Naive B cell (primary cell): ENCODE data around the gene C1QL4. TPM values are rescaled to one million over a fixed set of nuclear protein-coding genes. Genes with fewer than 3 reads are reported as not detected.

Source experiments
- ATAC-seq, 2 donors: fragments of 150-1000 bp; cut with Tn5 transposase; 2 replicates each; pipeline ENCODE4 v1.10.0; 2021; ENCODE audit warnings: low read depth in 2 of 2, mild to moderate bottlenecking in 2 of 2, moderate library complexity in 2 of 2
- DNase-seq: peaks from one replicate; pipeline ENCODE4 v3.0.0; 2022
- H3K27ac Mint-ChIP-seq, 6 donors: one replicate each; pipeline ENCODE4 v1.8.0; 2020 to 2022; ENCODE audit warnings: mild to moderate bottlenecking in 6 of 6, mixed read lengths in 6 of 6, moderate library complexity in 5 of 6, inconsistent platforms in 2 of 6
- H3K27me3 Mint-ChIP-seq, 3 donors: one replicate each; pipeline ENCODE4 v1.8.0; 2021 to 2022; ENCODE audit warnings: mixed read lengths in 3 of 3, mild to moderate bottlenecking in 1 of 3
- H3K36me3 Mint-ChIP-seq, 2 donors: one replicate each; pipeline ENCODE4 v1.8.0; 2020 to 2022; ENCODE audit warnings: mixed read lengths in 2 of 2, inconsistent platforms in 1 of 2, mild to moderate bottlenecking in 1 of 2
- H3K4me1 Mint-ChIP-seq, 3 donors: one replicate each; pipeline ENCODE4 v1.8.0; 2020 to 2022; ENCODE audit warnings: mixed read lengths in 3 of 3, inconsistent platforms in 1 of 3, mild to moderate bottlenecking in 1 of 3, moderate library complexity in 1 of 3
- H3K4me3 Mint-ChIP-seq, 8 donors: one replicate each; pipeline ENCODE4 v1.8.0; 2020 to 2022; ENCODE audit warnings: mild to moderate bottlenecking in 8 of 8, mixed read lengths in 8 of 8, moderate library complexity in 8 of 8, inconsistent platforms in 2 of 8
- H3K9me3 Mint-ChIP-seq, 7 donors: one replicate each; pipeline ENCODE4 v1.8.0; 2020 to 2022; ENCODE audit warnings: mixed read lengths in 7 of 7, mild to moderate bottlenecking in 5 of 7, inconsistent platforms in 2 of 7, moderate library complexity in 1 of 7
- polyA plus RNA-seq, 6 donors: library from polyadenylated mRNA; unstranded; fragments of 300-500 nt; fragmentation: Illumina TruSeq; gene quantifications; one replicate each; pipeline ENCODE4 v1.2.3, GENCODE V29; 2021; ENCODE audit warnings: low read depth in 6 of 6

C1QL4 gene
- polyA plus RNA-seq, 6 donors from 2014 or later: not detected

DNA sequence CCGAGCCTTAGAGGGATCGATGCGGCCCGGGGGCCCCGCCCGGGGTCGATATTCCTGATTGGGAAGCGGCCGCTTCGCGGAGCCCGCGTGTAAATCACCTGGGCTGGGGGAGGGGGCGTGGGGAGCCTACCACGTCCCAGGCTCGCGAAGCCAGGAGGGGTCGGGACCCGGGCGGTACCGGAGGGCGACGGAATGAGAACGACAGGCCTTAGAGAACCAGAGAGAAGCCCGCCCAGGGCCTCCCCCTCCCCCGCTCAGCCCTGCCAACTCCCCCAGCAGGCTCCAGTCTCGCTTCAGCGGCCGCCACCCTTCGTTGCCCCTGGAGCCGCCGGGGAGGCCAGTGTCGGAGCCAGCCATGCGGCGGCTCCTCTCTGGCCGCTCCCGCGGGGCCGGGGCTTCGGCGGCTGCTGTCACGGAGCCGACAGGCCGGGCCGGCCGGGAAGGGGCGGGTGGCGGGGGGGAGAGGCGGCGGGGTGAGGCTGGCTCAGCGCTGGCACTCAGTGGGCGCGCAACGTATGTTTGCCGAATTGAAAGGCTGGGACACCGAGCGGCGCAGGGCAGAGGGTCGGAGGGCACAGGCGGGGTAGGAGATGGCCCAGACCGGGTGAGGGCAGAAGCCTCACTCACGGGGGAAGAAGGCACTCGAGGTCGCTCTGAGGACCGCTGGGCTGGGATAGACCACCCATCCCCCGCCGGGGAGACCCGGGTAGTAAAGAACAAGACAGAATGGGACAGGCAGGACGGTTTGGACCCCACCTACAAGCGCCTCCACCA, 8.2 kb upstream of the C1QL4 start:
- Mint-ChIP-seq H3K4me3 (peak overlapping the region; percentile 55 to 89 (median 80)), H3K9me3 (no peaks in the 10 kb centered on the region), H3K27me3 (peaks cover 34 to 77% (median 50%) of the 10 kb centered on the region in 3 donors), H3K4me1 (peaks cover 39 to 55% (median 52%) of the 10 kb centered on the region in 3 donors), H3K36me3 (peaks cover 0 to 7% of the 10 kb centered on the region in 2 donors), H3K27ac (peak overlapping the region in 2 of 6 donors; percentile 20 to 86)
- DNase-seq: no peak
- ATAC-seq: peak; percentile 24 to 40

DNA sequence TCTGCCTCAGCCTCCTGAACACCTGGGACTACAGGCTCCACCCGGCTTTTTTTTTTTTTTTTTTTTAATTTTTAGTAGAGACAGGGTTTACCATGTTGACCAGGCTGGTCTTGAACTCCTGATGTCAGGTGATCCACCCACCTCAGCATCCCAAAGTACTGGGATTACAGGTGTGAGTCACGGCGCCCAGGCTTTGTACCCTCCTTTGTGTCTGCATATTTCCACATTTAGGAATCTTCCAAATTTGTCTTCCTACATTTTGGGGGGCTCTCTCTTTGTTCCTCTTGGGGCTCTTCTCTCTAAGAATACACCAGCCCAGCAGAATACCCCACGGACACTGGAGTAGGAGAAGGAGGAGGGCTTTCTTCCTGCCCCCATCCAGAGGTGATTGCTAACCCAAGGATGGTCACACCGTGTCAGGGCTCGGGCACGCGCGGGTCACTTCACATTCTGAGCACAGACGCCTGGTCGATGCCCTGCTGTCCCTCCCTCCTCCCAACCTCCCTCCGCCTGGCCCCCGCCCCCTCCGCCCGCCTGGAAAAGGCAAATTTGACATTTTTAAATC, 7.6 kb upstream of the C1QL4 start:
- H3K36me3 Mint-ChIP-seq: peaks cover 0 to 7% of the 10 kb centered on the region in 2 donors
- ATAC-seq (no peak), DNase-seq (no peak)
- H3K27me3 Mint-ChIP-seq: peaks cover 39 to 77% (median 49%) of the 10 kb centered on the region in 3 donors
- H3K4me1 Mint-ChIP-seq: peaks cover 39 to 55% (median 52%) of the 10 kb centered on the region in 3 donors
- peak overlapping the region in 1 of 6 donors; percentile 28 for H3K27ac Mint-ChIP-seq
- peak overlapping the region in 7 of 8 donors; percentile 45 to 89 (median 69) for H3K4me3 Mint-ChIP-seq
- no peaks in the 10 kb centered on the region for H3K9me3 Mint-ChIP-seq

DNA sequence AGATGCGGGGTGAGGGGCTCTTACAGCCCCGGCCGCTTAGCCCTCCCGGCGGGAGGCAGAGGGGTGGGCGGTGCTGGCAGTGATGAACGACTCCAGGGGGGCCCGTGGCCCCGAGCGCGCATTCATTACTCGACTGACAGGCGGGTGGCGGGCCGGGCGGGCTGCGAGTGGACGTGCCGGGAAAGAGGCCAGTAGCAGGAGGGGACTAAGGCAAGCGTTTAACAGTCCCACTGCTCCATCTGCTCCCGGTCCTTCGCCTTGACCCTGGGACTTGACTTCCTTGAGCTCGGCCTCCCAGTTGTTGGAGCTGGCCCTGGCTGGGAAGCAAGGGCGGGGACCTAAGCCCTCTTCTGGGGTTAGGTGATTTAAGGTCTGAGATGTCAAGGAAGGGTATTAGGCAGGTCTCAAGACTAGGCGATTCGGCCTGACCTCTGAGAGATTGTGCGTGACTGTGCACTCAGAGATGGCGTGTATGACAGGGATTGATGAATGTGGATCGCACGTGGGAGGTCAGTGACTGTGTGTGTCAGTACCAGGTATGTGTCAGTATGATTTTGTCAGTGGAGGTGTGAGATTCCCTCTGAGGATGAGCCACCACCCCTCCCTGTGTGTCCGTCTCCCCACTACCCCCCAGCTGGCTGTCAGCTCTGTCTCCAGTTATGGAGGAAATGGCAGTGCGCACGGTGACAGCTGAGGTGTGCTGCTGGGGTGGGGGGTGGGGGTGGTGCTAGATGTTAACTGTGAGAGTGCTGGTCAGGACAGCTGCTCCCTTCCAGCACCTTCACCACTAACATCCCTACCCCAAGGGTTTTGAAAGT, 6.1 kb upstream of the C1QL4 start:
- Mint-ChIP-seq H3K4me3 (peak overlapping the region; percentile 74 to 93 (median 82)), H3K27ac (peak overlapping the region in 3 of 6 donors; percentile 5 to 59 (median 28)), H3K9me3 (no peaks in the 10 kb centered on the region), H3K27me3 (peaks cover 40 to 77% (median 52%) of the 10 kb centered on the region in 3 donors), H3K36me3 (peaks cover 0 to 7% of the 10 kb centered on the region in 2 donors), H3K4me1 (peaks cover 39 to 51% (median 50%) of the 10 kb centered on the region in 3 donors)
- no peak for DNase-seq
- no peak for ATAC-seq

DNA sequence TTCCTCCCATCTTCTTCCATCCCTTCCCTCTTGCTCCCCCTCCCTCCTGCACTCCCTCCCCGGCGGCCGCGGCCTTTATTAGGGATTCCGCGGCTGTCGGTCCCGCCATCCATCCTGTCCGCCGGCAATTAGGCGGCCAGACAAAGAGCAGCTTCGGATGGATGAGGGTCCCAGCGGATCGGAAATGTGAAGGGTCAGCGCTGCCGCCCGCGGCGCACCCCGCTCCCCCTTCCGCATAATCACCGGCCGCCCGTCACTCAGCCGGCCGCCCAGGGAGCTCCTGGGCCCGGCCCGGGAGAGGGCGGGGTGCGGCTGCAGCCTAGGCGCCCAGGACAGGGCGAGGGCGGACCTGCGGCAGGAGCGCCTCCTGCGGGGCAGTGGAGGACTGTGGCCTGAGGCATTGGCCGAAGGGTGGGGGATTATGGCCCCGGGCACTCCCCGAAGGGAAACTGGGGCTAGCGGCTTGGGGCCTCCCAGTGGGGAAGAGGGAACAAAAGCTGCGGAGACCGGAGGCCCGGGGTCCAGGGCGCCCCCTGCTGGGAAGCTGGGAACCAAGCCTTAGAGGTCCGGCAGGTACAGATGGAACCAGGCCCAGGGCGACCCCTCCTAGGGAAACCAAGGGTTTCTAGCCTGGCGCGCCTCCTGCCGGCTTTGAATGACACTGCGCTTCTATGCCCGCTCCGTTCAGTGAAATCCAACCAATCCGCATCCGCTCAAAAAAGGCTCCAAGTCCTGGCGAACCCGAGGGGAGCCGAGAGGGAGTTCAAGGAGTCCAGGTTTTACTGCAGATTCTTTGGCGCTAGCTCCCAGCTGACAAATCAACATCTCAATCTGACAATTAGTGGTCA, 5.3 kb upstream of the C1QL4 start:
- Mint-ChIP-seq H3K4me1 (peaks cover 41 to 52% (median 49%) of the 10 kb centered on the region in 3 donors), H3K27ac (peak overlapping the region in 2 of 6 donors; percentile 23 to 47), H3K36me3 (peaks cover 0 to 7% of the 10 kb centered on the region in 2 donors), H3K27me3 (peaks cover 44 to 77% (median 53%) of the 10 kb centered on the region in 3 donors), H3K4me3 (peak overlapping the region; percentile 74 to 93 (median 80)), H3K9me3 (no peaks in the 10 kb centered on the region)
- DNase-seq (peak; percentile 67), ATAC-seq (peak; percentile 67 to 69)

DNA sequence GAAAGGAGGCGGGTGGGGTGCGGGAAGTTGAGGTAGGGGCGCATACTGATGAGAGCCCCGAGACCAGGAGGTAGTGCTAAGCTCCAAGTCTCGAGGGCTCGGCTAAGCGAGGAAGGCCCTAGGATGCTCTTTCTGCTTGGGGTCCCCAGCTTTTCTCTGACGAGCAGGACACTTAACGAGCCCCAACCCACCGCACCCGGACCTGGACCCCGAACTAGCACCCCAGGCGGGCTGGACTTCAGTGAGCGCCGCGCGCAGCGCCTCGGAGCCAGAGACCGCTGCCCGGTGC, 4.7 kb upstream of the C1QL4 start:
- ATAC-seq: no peak
- Mint-ChIP-seq H3K4me3 (peak overlapping the region in 7 of 8 donors; percentile 15 to 93 (median 58)), H3K9me3 (no peaks in the 10 kb centered on the region), H3K27ac (no peak overlapping the region), H3K4me1 (peaks cover 41 to 51% (median 49%) of the 10 kb centered on the region in 3 donors), H3K36me3 (peaks cover 0 to 9% of the 10 kb centered on the region in 2 donors), H3K27me3 (peaks cover 45 to 77% (median 53%) of the 10 kb centered on the region in 3 donors)
- DNase-seq: no peak

DNA sequence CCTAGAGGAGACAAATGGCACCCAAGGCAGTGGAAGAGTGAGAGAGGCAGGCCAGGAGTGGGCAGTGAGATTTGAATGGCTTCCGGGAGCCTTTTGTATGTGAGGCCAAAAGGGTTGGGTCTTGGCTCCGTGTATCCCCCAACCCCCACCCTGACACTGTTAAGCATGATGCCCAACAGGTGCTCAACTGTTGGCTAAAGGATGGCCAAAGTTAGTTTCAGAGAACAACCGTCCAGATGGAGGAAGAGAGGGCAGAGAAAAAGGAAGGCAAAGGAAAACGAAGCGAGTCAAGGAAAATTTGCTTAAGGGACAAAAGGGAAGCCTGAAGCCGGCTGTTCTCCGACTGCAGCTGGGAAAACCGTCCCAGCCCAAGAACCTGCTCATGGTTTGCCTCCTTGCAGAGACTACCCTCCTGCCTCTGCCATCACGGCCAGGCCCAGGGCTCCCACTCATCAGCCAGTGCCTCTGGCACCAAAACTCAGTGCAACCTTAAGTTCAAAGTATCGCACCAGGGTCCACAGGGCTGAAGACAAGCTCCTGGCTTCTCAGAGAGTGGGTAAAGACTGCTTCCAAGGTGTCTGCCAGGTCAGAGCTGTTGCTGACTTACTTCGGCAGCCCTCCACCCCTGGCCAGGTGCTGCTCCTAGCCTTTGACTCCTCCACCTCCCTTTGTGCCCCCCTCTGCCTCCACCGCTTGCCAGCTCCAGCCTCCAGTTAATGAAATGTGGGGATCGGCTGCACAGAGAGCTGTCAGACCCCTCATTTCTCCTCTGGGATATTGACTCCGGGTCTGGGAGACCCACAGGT, 4.2 kb upstream of the C1QL4 start:
- peak overlapping the region in 7 of 8 donors; percentile 15 to 89 (median 58) for H3K4me3 Mint-ChIP-seq

DNA sequence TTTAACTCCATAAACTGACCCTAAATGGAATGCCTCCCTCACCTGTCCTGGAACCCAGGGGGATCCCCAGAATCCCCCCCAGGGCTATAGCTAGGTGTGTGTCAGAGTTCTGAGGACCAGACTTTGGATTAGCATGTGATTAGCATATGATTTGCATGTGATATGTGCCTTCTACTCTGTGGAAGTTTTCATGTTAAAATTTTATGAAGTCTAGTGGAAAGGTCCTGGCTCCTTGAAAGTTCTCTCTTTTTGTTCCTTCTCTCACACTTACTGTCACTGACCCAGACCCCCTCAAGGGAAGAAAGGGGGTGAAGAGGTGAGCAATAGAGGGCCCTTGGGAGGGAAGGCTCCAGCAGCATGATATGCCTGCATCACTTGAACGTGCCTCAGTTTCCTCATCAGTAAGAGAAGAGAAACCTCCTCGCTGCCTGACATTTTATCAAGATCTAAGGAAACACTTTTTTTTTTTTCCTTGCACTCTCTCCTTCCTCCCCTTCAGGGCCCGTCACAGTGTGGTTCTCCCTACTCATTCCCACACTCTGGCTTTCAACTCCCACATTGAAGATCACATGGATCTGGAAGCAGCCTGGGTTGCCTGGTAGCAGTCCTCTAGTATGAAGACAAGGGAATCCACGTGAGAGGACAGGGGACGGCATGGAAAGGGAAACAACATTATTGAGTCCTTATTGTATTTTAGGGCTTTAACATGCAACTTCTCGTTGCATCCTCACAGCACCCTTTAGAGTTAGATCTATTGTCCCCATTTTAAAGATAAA, 3.3 kb upstream of the C1QL4 start:
- H3K4me1 Mint-ChIP-seq: peaks cover 32 to 44% (median 37%) of the 10 kb centered on the region in 3 donors
- peak overlapping the region in 5 of 8 donors; percentile 18 to 72 (median 43) for H3K4me3 Mint-ChIP-seq

More for the DNA sequence above, 4.2 kb upstream of the C1QL4 start:
- no peak for ATAC-seq
- Mint-ChIP-seq H3K9me3 (peaks cover 0 to 1% (median 0%) of the 10 kb centered on the region in 7 donors), H3K27ac (peak overlapping the region in 4 of 6 donors; percentile 21 to 65 (median 52)), H3K36me3 (peaks cover 0 to 6% of the 10 kb centered on the region in 2 donors), H3K27me3 (peaks cover 42 to 74% (median 50%) of the 10 kb centered on the region in 3 donors), H3K4me1 (peaks cover 36 to 47% (median 44%) of the 10 kb centered on the region in 3 donors)
- DNase-seq: no peak

DNA sequence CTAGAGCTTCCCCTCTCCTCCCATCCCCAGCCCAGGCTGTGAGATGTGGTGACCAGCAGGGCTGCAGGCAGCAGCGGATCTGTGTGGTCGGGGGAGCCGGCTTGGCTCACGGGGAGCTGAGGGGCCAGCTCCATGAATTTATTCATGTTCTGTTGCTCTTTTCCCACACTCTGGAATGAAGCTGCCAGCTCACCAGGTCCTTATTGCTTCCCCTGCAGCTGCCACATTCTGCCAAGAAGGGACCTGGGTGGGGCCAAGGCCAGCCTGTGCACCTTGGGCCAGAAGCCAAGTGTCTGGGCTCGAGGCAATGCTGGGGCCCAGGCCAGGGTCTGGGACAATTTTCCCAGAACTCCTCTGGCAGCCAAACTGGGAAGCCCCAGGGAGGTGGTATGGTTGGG, 2.5 kb upstream of the C1QL4 start:
- Mint-ChIP-seq H3K36me3 (peaks cover 0 to 12% of the 10 kb centered on the region in 2 donors), H3K4me1 (peaks cover 35 to 42% (median 37%) of the 10 kb centered on the region in 3 donors), H3K4me3 (no peak overlapping the region), H3K27ac (no peak overlapping the region), H3K27me3 (peaks cover 50 to 81% (median 54%) of the 10 kb centered on the region in 3 donors), H3K9me3 (peaks cover 0 to 1% (median 0%) of the 10 kb centered on the region in 7 donors)
- DNase-seq: no peak
- ATAC-seq: no peak

More for the DNA sequence above, 3.3 kb upstream of the C1QL4 start:
- ATAC-seq (no peak), DNase-seq (no peak)
- peaks cover 0 to 1% (median 0%) of the 10 kb centered on the region in 7 donors for H3K9me3 Mint-ChIP-seq
- H3K36me3 Mint-ChIP-seq: peaks cover 0 to 6% of the 10 kb centered on the region in 2 donors
- H3K27ac Mint-ChIP-seq: peak overlapping the region in 2 of 6 donors; percentile 4 to 48
- peaks cover 42 to 72% (median 46%) of the 10 kb centered on the region in 3 donors for H3K27me3 Mint-ChIP-seq

DNA sequence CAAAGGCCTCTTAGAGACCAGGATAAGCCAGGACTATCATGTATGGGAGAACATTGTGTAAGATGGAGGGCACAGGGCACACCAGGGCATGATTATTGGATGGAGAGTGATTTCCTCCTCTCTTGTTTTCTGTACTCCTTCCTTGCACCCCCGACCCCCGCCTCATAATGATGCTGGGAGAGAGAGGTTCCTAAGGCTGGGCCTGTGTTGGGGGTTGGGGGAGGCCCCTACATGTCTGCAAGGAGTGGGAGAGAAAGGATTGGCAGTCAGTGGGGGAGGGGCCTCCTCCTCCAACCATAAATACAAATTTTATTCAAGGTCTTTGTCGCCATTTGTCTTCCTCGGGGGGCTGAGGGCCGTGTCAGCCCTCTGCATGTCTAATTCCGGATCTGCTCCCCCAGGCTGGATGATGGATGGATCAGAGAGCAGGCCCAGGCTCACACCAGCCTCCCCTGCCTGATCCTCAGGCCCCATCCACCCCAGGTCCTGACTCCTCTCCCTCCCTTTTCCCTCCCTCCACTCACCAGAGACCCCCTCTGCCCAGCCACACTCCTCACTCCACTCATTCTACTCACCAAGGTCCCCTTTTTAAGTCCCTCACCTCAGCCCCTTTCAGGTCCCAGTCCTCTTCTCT, 2.0 kb upstream of the C1QL4 start:
- H3K27me3 Mint-ChIP-seq: peaks cover 52 to 81% (median 57%) of the 10 kb centered on the region in 3 donors
- ATAC-seq (no peak), DNase-seq (no peak)
- H3K4me1 Mint-ChIP-seq: peaks cover 33 to 41% (median 36%) of the 10 kb centered on the region in 3 donors
- H3K9me3 Mint-ChIP-seq: peaks cover 0 to 1% (median 0%) of the 10 kb centered on the region in 7 donors
- no peak overlapping the region for H3K27ac Mint-ChIP-seq
- peaks cover 0 to 14% of the 10 kb centered on the region in 2 donors for H3K36me3 Mint-ChIP-seq
- peak overlapping the region in 1 of 8 donors; percentile 56 for H3K4me3 Mint-ChIP-seq

DNA sequence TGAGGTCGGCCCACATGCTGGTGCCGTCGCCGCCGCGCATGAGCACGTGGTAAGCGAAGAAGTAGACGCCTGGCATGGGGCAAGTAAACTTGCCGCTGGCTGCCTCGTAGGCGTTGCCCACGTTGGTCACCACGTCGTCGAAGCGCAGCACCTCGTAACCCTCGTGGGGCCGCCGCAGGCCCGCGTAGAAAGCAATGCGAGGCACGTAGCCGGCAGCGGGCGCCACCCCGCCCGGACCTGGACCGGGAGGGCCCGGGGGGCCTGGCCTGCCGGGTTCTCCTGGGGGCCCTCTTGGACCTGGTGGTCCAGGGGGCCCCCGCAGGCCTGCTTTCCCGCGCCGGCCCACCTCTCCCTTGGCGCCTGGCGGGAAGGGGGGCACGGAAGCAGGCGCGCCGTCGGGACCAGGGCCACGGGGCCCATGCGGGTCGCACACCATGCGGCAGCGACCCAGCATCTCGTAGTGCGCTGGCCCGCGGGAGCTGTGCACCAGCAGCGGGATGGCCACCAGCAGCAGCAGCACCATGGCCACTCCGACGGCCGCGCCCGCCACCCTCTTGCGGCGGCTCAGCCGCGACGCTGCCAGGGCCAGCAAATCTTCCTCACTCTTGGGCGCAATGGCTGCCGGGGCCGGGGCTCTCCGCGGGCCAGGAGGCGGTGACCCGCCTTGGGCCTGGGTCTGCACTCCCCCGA, 888 bp downstream of the C1QL4 start:
- Mint-ChIP-seq H3K27ac (peak overlapping the region in 1 of 6 donors; percentile 60), H3K4me1 (peaks cover 27 to 34% (median 30%) of the 10 kb centered on the region in 3 donors), H3K27me3 (peaks cover 67 to 88% (median 71%) of the 10 kb centered on the region in 3 donors), H3K9me3 (peaks cover 0 to 3% (median 0%) of the 10 kb centered on the region in 7 donors), H3K36me3 (peaks cover 0 to 14% of the 10 kb centered on the region in 2 donors), H3K4me3 (peak overlapping the region in 2 of 8 donors; percentile 47 to 78)
- ATAC-seq: no peak
- no peak for DNase-seq
